Fibroblast of mammary gland (primary cell): Measurements from ENCODE around the gene RASGEF1C.
A peak's percentile ranks its signal among the peaks of the same experiment; 100 is the strongest.

Experiments
- DNase-seq: peaks from one replicate; pipeline ENCODE4 v3.0.0-alpha.2; 2010; ENCODE audit warnings: low read depth
- H3K4me3 ChIP-seq: 2 replicates; pipeline ENCODE4 v1.5.1; 2011; ENCODE audit warnings: low read depth, mild to moderate bottlenecking, low read length, moderate library complexity; ENCODE audit not compliant: control insufficient read depth
- TF ChIP-seq, protein P1 (sequence below): conservative IDR thresholded peaks from 2 replicates; pipeline ENCODE4 v1.5.1; 2011; ENCODE audit warnings: low read depth, low read length, inconsistent platforms; ENCODE audit not compliant: control insufficient read depth, insufficient read depth

RASGEF1C gene

DNA sequence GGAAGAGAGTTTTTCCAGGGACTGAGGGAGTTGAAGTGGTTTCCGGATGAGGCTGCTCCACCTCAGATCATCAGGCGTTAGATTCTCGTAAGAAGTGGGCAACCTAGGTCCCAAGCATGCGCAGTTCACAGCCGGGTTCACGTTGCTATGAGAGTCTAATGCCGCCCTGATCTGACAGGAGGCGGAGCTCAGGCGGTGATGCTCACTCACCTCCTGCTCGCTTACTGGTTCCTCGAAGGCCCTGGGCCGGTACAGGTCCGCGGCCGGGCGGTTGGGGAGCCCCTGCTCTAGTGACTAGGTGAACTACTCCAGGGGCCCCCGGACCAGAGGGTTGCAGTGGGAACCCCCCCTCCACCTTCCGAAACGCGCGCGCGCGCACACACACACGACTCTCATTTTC, 136.5 kb downstream of the RASGEF1C start:
- DNase-seq = no peak
- TF ChIP-seq, protein P1, sequence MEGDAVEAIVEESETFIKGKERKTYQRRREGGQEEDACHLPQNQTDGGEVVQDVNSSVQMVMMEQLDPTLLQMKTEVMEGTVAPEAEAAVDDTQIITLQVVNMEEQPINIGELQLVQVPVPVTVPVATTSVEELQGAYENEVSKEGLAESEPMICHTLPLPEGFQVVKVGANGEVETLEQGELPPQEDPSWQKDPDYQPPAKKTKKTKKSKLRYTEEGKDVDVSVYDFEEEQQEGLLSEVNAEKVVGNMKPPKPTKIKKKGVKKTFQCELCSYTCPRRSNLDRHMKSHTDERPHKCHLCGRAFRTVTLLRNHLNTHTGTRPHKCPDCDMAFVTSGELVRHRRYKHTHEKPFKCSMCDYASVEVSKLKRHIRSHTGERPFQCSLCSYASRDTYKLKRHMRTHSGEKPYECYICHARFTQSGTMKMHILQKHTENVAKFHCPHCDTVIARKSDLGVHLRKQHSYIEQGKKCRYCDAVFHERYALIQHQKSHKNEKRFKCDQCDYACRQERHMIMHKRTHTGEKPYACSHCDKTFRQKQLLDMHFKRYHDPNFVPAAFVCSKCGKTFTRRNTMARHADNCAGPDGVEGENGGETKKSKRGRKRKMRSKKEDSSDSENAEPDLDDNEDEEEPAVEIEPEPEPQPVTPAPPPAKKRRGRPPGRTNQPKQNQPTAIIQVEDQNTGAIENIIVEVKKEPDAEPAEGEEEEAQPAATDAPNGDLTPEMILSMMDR = no peak
- no peak overlapping the region for H3K4me3 ChIP-seq

- H3K4me3 ChIP-seq = no peak overlapping the region
- no peak for DNase-seq
- TF ChIP-seq, protein P1 = no peak
Measured at GRCh38 chr5:180072256-180072548, 136.8 kb downstream of the RASGEF1C start.

- TF ChIP-seq, protein P1 = no peak
- peak; percentile 86 for DNase-seq
- H3K4me3 ChIP-seq = peak within 1 kb of the TSS; percentile 70
Measured at GRCh38 chr5:180071531-180072255, 137.3 kb downstream of the RASGEF1C start, which contains the start of gene RNF130. TSS of gene RNF130 (minus strand) at chr5:180071759. CDS start at chr5:180071702, 57 bp downstream.

DNA sequence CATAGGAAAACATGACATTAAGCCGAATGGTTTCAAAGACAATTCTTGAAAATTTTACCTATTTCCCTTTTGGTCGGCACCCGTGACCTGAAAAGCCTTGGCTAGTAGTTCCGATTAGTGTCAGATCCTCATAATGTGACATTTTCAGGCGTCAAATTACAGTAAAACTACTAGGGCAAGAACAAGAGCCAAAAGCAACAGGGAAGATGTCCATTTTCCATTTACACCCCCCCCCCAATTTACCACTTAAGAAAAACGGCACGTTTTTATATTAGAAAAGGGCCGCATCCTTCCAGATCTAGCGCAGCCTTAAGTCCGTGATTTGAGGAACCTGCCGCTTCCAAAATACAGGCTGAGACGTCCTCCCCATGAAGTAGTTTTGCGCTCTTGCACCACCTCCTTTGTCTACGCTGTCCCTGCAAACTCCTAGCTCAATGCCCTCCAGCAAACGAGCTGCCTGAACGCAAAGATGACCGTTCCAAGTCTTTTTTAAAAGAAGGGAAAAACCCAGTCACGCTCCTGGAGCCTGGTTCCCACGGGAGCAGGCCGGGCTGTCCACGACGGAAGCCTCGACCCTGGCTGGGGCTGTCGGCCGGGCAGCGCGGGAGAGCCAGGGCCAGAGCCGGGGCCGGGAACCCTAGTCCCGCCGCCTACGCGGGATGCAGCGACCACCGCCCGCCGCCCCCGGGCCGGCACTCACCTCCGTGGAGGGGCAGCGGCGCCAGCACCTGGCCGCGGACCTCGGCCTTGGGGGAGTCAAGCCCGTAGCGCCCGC, 138.1 kb downstream of the RASGEF1C start:
- TF ChIP-seq, protein P1 = no peak
- H3K4me3 ChIP-seq = peak overlapping the region; percentile 70
- peak; percentile 53 for DNase-seq

DNA sequence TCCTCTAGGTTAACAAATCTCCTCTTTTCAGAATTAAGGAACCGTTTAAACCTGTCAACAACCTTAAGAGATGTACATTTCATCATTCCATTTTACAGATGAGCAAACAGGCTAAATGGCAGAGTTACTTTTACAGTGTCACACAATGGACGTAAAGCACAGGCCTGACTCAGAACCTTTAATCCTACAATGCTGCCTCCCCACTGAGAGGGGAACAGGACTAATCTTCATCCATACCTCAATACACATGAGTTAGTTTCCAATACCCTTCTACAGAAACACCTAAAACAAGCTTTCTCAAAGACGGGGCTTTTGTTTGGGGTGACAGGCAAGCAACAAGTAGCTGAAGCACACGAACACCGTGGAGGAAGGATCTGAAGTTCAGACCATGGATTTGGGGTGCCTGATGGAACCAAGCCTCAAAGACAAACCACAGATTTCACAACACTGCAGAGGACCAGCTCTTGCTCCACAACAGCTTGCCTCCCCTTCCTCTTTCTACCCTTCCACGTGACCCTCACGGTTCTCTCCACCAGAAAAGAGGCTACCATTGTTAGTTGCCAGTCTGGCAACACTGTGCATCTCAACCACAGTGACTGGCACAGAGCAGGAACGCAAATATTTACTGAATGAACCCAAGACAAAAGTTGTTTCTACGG, 139.3 kb downstream of the RASGEF1C start:
- no peak overlapping the region for H3K4me3 ChIP-seq
- DNase-seq = no peak
- TF ChIP-seq, protein P1 = no peak

DNA sequence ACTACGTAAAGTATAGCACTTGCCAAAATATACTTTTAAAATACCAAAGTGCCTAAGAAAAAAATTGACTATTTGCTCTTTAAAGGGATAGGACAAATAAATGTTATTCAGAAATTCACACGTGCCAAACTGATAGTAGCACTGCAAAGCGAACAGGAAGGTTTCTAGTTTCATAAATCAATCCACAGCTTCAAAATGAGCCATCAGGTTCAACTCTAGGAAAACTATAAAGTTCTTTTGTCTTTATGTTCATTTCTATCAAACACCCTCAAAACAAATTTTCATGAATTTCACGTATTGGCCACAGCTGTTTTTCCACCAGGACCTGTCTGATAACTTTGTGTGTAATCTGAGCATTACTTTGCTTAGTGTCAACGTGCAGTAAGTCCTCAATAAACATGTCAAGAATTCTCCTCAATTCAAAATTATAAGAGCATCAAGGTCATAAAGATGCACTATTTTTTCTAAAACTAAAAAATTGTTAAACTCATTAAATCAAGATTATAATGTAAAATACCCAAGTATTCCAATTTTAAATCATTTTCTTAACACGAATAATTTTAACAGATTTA, 140.4 kb downstream of the RASGEF1C start:
- H3K4me3 ChIP-seq = no peak overlapping the region
- no peak for DNase-seq

More for the DNA sequence above, 140.4 kb downstream of the RASGEF1C start:
- TF ChIP-seq, protein P1 = no peak
